A549 (cell line): ENCODE results near the gene GOLT1B.

Experiments used
- CTCF ChIP-seq: fragments of >200 bp; sonication (Bioruptor Twin); formaldehyde crosslinking; IDR thresholded peaks from 3 replicates; pipeline ENCODE4 v1.5.1; 2016
- JUN ChIP-seq, 2 experiments: fragments of >200 bp; sonication (Bioruptor Twin); formaldehyde crosslinking; IDR thresholded peaks; 2 replicates in 1 of 2; 3 replicates in 1 of 2; pipeline ENCODE4 v1.6.1; 2016 to 2017

DNA sequence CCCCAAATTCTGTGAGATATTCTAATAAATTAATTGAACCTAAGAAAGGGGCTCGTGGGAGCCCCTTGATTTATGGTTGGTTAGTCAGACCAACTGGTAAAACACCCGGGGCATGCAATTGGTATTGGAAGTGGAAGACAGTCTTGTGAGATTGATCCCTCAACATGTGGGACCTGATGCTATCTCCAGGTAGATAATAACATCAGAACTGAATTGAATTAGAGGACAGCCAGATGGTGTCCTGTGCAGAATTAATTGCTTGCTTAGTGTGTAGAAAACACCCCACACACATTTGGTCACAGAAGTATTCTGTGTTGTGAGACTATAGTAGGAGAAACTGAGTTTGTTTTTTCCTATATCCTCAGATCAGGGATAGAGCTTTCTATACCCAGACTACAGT is 42.1 kb upstream of the GOLT1B start:
- no peak for TF ChIP-seq CTCF
- TF ChIP-seq JUN (IDR thresholded peaks at IDR 0.05), result no peak
